Vagina (tissue), 2 donors: ENCODE data around the gene ZBTB45.

Experiments
- CTCF ChIP-seq, 3 experiments: fragments of 450-650 bp in 2 of 3; fragments of 200-600 bp in 1 of 3; sonication (generic) in 1 of 3; IDR thresholded peaks; one replicate each; pipeline ENCODE4 v1.5.1; 2017 to 2019; ENCODE audit warnings: antibody characterized with exemption in 3 of 3, mild to moderate bottlenecking in 2 of 3, moderate library complexity in 2 of 3
- POLR2A ChIP-seq, 2 donors: fragments of 450-650 bp; IDR thresholded peaks; one replicate each; pipeline ENCODE4 v1.6.1; 2017; ENCODE audit warnings: antibody characterized with exemption in 2 of 2, mild to moderate bottlenecking in 2 of 2, moderate library complexity in 2 of 2
- POLR2AphosphoS5 ChIP-seq, 2 donors: sonication (generic); formaldehyde crosslinking; IDR thresholded peaks; one replicate each; pipeline ENCODE4 v1.9.0; 2017; ENCODE audit warnings: antibody characterized with exemption in 2 of 2, mild to moderate bottlenecking in 2 of 2, low read depth in 1 of 2; ENCODE audit not compliant: insufficient read depth in 1 of 2

GRCh38 chr19:58566989-58567388 is 47.4 kb upstream of the ZBTB45 start:
- TF ChIP-seq CTCF (IDR thresholded peaks at IDR 0.05) (no peak), POLR2A (IDR thresholded peaks at IDR 0.05) (no peak), POLR2AphosphoS5 (IDR thresholded peaks at IDR 0.05; ENCODE audit: insufficient read depth in 1 of 2, low read depth in 1 of 2) (no peak)
